HepG2 (cell line): ENCODE measurements around the gene TBX19. TPM values are rescaled to one million over a fixed set of nuclear protein-coding genes. Genes with fewer than 3 reads are reported as not detected.
A peak's percentile ranks its signal among the peaks of the same experiment; 100 is the strongest.

Source experiments
- HDAC1 ChIP-seq: sonication (generic); formaldehyde crosslinking; IDR thresholded peaks from 2 replicates; pipeline ENCODE4 v1.5.1; 2020; ENCODE audit warnings: mild to moderate bottlenecking, missing genetic modification reagents
- HOXA3 ChIP-seq: sonication (generic); formaldehyde crosslinking; IDR thresholded peaks from 2 replicates; pipeline ENCODE4 v1.5.0; 2020; ENCODE audit warnings: missing genetic modification reagents
- IRF2 ChIP-seq: IDR thresholded peaks from 2 replicates; pipeline ENCODE4 v1.6.1; 2018; ENCODE audit warnings: missing genetic modification reagents, missing compliant biosample characterization
- SAP130 ChIP-seq: IDR thresholded peaks from 2 replicates; pipeline ENCODE4 v1.6.1; 2016; ENCODE audit warnings: low read depth
- ZBTB43 ChIP-seq: sonication (generic); formaldehyde crosslinking; conservative IDR thresholded peaks from 2 replicates; pipeline ENCODE4 v1.4.0; 2020; ENCODE audit warnings: missing genetic modification reagents
- ZFP91 ChIP-seq: sonication (generic); formaldehyde crosslinking; IDR thresholded peaks from 2 replicates; pipeline ENCODE4 v1.9.0; 2022; ENCODE audit warnings: missing genetic modification reagents, mild to moderate bottlenecking, borderline replicate concordance
- ZNF292 ChIP-seq: sonication (generic); formaldehyde crosslinking; IDR thresholded peaks from 2 replicates; pipeline ENCODE4 v1.8.1; 2022; ENCODE audit warnings: mild to moderate bottlenecking, low read depth, missing genetic modification reagents, borderline replicate concordance
- ZNF687 ChIP-seq: sonication (generic); formaldehyde crosslinking; IDR thresholded peaks from 2 replicates; pipeline ENCODE4 v1.5.1; 2020; ENCODE audit warnings: mild to moderate bottlenecking, missing genetic modification reagents, moderate library complexity
- ZNF768 ChIP-seq: sonication (generic); formaldehyde crosslinking; IDR thresholded peaks from 2 replicates; pipeline ENCODE4 v1.4.0; 2020; ENCODE audit warnings: missing genetic modification reagents
- polyA plus RNA-seq, 8 experiments: library from polyadenylated mRNA; depleted of rRNA in 3 of 8; stranded (reverse) in 7 of 8; unstranded in 1 of 8; fragments of >200 nt; fragmentation: Illumina TruSeq in 4 of 8; extraction: Trizol in 4 of 8; gene quantifications; 2 replicates each; pipeline versions ENCODE4 v1.2.1 to v1.2.3, GENCODE V29; 2011 to 2016; ENCODE audit warnings: low read depth in 4 of 8, missing spikeins in 1 of 8, mixed read lengths in 1 of 8; ENCODE audit not compliant: insufficient read depth in 1 of 8
- total RNA-seq, 5 experiments: library from RNA; depleted of rRNA; stranded (reverse); fragments of >200 nt; fragmentation: Illumina TruSeq; extraction: Trizol; gene quantifications; 2 replicates each; pipeline ENCODE4 v1.2.3, GENCODE V29; 2016; ENCODE audit warnings: low read depth in 1 of 5
- TF ChIP-seq, protein P1 (sequence below): IDR thresholded peaks from 2 replicates; pipeline ENCODE4 v1.6.1; 2016; ENCODE audit warnings: mild to moderate bottlenecking
- TF ChIP-seq, protein P2 (sequence below): sonication (generic); formaldehyde crosslinking; IDR thresholded peaks from 2 replicates; pipeline ENCODE4 v1.4.0; 2020; ENCODE audit warnings: missing genetic modification reagents
- TF ChIP-seq, protein P3 (sequence below): sonication (generic); formaldehyde crosslinking; IDR thresholded peaks from 2 replicates; pipeline ENCODE4; 2020; ENCODE audit warnings: missing genetic modification reagents, mild to moderate bottlenecking, borderline replicate concordance

The TBX19 gene
- total and polyA plus RNA-seq, 2 of the 13 experiments (the other 11 are each of a cell fraction or from before 2014, with no cell fraction given) = 0.31 to 1.4 TPM

- TF ChIP-seq ZNF687 (CRISPR knock-in tag) = peak; percentile 72
- TF ChIP-seq, protein P1, sequence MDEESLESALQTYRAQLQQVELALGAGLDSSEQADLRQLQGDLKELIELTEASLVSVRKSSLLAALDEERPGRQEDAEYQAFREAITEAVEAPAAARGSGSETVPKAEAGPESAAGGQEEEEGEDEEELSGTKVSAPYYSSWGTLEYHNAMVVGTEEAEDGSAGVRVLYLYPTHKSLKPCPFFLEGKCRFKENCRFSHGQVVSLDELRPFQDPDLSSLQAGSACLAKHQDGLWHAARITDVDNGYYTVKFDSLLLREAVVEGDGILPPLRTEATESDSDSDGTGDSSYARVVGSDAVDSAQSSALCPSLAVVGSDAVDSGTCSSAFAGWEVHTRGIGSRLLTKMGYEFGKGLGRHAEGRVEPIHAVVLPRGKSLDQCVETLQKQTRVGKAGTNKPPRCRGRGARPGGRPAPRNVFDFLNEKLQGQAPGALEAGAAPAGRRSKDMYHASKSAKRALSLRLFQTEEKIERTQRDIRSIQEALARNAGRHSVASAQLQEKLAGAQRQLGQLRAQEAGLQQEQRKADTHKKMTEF (CRISPR knock-in tag) = peak; percentile 67; the same call in 1 of the 2 replicates
- peak; percentile 45; the same call in 1 of the 2 replicates for TF ChIP-seq ZFP91 (CRISPR knock-in tag)
- peak; percentile 46; the same call in 1 of the 2 replicates for TF ChIP-seq IRF2 (CRISPR knock-in tag)
- TF ChIP-seq ZNF768 = peak; percentile 22; the same call in 1 of the 2 replicates
- TF ChIP-seq, protein P2, sequence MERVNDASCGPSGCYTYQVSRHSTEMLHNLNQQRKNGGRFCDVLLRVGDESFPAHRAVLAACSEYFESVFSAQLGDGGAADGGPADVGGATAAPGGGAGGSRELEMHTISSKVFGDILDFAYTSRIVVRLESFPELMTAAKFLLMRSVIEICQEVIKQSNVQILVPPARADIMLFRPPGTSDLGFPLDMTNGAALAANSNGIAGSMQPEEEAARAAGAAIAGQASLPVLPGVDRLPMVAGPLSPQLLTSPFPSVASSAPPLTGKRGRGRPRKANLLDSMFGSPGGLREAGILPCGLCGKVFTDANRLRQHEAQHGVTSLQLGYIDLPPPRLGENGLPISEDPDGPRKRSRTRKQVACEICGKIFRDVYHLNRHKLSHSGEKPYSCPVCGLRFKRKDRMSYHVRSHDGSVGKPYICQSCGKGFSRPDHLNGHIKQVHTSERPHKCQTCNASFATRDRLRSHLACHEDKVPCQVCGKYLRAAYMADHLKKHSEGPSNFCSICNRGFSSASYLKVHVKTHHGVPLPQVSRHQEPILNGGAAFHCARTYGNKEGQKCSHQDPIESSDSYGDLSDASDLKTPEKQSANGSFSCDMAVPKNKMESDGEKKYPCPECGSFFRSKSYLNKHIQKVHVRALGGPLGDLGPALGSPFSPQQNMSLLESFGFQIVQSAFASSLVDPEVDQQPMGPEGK (CRISPR knock-in tag) = 0 out of 2 replicates have a peak, but pooled peaks have one; percentile 11
- TF ChIP-seq HDAC1 (CRISPR knock-in tag) = peak; percentile 40; the same call in 1 of the 2 replicates
- peak; percentile 55; the same call in 1 of the 2 replicates for TF ChIP-seq HOXA3 (CRISPR knock-in tag)
- TF ChIP-seq ZBTB43 (CRISPR knock-in tag) = 0 out of 2 replicates have a peak, but pooled peaks have one; percentile 25
- TF ChIP-seq SAP130 (CRISPR knock-in tag) = peak; percentile 43; the same call in 1 of the 2 replicates
- TF ChIP-seq ZNF292 (CRISPR knock-in tag) = peak; percentile 66
- TF ChIP-seq, protein P3, sequence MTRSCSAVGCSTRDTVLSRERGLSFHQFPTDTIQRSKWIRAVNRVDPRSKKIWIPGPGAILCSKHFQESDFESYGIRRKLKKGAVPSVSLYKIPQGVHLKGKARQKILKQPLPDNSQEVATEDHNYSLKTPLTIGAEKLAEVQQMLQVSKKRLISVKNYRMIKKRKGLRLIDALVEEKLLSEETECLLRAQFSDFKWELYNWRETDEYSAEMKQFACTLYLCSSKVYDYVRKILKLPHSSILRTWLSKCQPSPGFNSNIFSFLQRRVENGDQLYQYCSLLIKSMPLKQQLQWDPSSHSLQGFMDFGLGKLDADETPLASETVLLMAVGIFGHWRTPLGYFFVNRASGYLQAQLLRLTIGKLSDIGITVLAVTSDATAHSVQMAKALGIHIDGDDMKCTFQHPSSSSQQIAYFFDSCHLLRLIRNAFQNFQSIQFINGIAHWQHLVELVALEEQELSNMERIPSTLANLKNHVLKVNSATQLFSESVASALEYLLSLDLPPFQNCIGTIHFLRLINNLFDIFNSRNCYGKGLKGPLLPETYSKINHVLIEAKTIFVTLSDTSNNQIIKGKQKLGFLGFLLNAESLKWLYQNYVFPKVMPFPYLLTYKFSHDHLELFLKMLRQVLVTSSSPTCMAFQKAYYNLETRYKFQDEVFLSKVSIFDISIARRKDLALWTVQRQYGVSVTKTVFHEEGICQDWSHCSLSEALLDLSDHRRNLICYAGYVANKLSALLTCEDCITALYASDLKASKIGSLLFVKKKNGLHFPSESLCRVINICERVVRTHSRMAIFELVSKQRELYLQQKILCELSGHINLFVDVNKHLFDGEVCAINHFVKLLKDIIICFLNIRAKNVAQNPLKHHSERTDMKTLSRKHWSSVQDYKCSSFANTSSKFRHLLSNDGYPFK (CRISPR knock-in tag) = peak; percentile 56; the same call in 1 of the 2 replicates
Measured at GRCh38 chr1:168354335-168355269, 73.9 kb downstream of the TBX19 start (continued).
